8988T (cell line): ENCODE data around the gene BCL7B.
"Not testable (repeated sequence)": the region's sequence is repeated elsewhere in the genome, so short reads cannot be mapped to it uniquely, and the experiment has no call there.

Experiments
- DNase-seq: peaks from one replicate; pipeline ENCODE4 v3.0.0; 2011

The BCL7B gene

DNA sequence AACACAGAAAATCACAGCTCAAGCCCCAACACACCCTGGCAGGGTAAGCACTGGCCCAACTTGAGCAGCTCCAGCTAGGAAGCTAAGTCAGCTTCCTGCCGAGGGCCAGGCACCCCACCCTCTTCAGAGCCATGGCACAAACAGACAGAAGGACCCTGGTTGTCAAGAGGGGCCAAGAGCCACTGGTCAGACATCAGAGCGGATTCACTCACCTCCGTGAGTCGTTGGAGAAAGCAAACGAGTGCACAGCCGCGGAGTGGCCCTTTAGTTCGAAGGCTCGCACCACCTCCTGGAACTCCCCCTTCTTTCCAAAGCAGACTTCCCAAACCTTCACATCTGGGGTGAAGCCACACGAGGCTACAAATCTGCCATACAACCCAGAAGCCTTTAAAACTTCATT lies 13.5 kb upstream of the BCL7B start:
- no peak for DNase-seq

DNA sequence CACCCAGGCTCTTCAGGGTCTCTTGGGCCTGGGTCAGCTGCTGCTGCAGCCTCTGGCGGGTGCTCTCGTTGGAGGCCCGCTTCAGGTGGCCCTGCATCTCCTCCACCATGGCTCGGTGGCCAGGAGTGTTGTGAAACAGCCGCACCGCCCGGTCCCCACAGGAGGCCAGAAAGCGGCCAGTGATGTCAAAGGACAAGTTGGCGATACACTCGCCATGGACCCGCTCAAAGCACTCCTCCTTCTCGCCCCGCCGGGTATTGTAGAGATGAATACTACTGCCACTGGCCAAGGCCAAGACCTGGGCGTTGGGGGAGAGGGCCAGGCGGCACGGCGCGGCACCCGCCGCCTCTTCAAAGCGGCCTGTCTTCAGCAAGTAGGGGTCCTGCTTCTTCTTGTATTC lies 13.0 kb upstream of the BCL7B start:
- DNase-seq, result no peak

DNA sequence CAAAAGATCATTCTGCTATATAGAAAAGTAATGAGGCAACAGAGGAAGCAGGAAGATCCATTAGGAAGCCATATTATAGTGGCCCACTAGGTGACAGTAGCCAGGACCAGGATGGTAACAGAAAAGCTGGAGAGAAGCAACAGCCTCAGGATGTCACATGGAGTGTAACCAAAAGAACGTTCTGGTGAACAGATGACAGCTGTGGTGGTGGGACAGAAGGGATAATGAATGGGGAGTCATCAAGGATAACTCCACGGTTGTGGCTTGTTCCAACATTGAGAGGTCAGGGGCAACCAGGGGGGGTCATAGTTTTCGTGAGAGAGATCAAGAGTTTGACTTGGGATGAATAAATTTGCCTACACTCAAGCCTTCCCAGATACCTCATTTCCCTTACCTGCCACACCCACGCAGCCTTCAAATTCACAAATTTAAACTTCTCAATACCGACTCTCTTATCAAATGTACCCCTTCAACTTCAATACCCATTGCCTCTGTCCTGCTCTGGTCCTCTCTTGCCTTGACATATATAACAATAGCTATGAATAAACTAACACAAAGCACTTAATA lies 11.6 kb upstream of the BCL7B start:
- no peak for DNase-seq

DNA sequence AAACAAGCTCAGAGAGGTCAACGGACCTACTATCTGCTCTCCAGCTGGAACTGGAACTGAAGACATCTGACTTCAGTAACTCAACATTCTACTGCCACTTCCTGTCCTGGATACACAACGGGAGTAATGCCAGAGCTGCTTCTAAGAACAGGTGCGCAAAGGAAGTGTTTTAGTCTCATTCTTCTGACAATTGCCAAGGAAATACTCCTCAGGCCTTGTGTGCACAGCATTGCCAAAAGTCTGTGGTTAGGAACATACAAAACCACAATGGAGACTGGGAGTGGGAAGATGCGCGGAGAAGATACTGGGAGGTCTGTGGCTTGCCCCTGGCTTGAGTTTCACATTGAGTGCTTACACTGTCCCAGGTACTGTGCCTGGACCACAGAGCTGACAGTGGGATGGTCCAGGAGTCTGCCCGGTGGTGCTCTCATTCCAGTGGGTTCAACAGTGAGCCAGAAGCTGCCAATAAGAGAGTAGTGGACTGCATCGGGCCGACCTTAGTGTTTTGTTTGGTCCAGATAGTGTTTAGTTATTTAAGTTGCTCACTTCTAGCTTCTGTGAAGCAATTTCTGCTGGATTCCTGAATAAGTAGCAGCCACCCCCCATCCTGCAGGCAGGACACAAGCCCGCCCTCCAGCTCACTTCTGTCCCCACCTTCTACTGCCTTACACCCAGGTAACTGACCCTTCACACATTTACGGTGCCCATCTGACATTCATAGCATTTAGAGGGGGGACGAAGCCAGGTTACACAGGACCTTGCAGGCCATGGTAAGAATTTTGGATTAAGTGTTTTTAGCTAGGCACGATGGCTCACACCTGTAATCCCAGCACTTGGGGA lies 10.6 kb upstream of the BCL7B start:
- no peak for DNase-seq

DNA sequence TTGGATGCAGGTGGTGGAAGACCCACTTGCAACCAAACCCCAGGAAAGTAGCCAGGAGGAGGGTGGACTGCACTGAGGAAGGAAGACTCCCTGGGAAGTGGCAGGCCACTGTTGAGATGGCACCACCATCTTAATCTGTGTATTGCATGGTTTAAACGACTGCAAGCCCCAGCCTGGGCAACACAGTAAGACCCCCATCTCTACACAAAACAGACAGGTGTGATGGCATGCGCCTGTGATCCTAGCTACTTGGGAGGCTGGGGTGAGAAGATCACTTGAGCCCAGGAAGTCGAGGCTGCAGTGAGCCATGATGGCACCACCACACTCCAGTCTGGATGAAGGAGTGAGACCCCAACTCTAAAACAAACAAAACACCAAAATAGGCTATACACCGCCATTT lies 9.7 kb upstream of the BCL7B start:
- DNase-seq, result no peak

DNA sequence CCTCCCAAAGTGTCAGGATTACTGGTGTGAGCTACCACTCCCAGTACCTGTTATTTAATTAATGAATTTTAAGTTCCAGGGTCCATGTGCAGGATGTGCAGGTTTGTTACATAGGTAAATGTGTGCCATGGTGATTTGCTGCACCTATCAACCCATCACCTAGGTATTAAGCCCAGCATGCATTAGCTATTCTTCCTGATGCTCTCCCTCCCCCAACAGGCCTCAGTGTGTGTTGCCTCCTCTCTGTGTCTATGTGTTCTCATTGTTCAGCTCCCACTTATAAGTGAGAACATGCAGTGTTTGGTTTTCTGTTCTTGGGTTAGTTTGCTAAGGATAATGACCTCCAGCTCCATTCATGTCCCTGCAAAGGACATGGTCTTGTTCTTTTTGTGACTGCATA lies 8.9 kb upstream of the BCL7B start:
- not testable (repeated sequence) for DNase-seq

DNA sequence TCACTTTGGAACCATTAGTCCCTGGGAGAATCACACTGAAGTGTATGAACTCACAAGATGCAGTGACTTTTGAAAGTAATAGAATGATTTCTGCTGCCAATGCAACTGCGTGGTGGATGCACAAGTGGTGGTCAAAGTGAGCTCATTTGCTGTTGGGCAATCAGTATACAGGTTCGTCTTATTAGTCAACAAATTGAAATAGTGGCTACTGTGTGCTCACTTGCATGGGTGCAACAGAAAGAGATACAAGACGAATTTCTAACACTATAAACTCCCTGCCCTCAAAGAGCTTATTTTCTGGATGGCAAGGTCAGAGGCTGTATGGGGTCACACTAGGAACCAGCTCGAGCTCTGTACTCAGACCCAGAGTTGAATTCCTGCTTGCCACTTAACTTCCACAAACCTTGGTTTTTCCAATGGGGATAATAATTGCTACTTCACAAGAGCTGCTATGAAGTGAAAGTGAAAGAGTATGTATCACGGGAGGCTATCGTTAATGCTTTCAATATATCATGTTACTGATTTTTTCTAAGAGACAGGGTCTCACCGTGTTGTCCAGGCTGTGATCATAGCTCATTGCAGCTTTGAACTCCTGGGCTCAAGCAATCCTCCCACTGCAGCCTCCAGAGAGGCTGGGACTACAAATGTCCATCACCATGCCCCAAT lies 8.3 kb upstream of the BCL7B start:
- no peak for DNase-seq

DNA sequence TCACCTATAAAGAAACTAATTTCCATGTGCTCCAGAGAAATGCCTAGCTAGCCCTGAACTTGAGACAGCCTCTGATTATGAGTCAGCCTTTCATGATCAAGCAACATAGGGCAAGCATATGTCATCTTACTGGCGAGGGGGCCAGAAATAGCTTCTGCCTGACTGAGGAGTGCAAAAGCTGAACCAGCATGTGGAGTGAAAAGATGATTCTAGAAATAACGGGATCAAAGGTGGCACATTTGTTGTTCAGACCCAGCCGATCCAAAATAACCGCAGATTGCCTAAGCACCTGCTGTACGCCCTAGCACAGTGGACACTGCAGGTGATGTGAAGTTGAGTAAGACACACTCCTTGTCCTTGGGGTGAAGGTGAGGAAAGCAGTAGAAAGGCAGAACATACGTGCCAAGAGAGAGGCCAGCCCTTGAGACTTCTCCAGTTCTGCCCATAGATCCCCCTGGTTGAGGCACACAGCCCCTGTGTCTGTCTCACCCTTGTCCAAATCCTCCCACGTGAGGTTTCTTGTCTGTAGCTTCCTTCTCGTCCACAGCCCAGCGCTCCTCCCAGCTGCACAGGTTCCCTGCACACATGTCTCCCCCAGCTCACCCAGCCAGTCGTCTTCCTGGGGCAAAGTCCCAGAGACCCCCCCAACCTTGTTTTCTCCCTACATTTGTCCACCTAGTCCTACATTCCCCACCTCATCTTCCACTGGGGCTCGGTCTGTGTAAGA lies 2.8 kb upstream of the BCL7B start:
- no peak for DNase-seq

DNA sequence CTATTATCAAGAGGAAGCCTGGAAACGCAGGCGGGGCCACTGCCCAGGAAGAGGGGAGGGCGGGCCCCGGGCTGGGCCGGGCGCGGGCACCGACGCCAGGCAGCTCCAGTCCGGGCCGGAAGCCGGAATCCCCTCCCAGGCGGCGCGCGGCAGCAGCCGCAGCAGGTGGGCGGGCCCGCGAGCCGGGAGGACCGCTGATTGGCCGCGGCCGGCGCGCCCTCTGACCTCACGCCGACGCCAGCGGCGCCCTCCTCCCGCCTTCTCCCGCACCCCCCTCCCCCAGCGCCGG lies 438 bp downstream of the BCL7B start:
- DNase-seq, result peak; percentile 90

DNA sequence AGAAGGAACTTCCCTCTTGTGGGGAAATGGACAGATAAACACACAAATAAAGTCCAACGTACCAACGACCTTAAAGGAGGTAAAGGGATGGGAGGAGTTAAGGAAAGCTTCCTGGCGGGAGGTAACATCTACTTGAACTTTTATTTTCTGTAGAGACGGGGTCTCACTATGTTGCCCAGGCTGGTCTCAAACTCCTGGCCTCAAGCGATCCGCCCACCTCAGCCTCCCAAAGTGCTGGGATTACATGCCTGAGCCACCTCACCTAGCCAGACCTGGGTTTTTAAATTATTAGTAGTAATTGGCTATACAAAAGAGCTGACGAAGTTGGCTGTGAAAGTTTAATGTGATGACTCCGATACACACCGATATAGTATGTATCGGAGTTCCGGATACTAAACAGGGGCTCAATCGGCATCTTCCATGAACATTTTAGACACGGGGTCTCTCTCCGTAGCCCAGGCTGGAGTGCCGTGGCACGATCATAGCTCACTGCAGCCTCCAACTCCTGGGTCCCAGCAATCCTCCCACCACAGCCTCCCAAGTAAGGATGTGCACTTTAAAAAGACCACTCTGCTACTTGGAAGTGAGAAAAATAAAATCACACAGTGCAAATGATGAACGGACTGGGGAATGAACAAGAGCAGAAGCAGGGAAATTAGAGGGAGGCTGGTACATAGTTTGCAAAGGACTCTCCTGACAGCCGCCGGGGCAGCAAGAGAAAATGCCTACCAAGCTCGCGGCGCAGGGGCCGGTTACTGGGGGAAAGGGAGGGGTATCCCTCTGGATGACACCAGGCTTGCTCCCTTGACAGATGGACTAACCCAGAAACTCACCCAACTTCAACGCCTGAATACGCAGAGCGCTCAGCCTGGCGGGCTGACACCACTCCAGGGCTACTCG lies 1.0 kb downstream of the BCL7B start:
- no peak for DNase-seq

DNA sequence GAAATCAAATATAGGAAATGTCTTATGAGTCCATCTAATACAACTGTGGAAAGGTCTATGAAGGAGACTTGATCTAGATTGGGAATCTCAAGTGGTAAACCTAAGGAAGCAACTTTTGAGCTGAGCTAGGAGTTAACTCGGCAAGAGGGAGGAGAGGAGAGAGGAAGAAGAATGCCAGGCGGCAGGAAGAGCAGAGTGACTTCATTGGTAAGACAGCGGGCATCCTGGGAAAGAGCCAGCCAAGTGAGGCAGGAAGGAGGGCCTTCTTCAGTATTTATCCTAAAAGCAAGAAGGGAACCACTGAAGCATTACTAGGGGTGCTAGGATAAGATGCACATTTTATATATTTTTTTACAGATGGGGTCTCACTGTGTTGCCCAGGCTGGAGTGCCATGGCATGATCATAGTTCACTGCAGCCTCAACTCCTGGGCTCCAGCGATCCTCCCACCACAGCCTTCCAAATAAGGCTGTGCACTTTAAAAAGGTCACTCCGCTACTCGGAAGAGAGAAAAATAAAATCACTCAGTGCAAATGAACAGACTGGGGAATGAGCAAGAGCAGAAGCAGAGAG lies 2.0 kb downstream of the BCL7B start:
- DNase-seq, result no peak

DNA sequence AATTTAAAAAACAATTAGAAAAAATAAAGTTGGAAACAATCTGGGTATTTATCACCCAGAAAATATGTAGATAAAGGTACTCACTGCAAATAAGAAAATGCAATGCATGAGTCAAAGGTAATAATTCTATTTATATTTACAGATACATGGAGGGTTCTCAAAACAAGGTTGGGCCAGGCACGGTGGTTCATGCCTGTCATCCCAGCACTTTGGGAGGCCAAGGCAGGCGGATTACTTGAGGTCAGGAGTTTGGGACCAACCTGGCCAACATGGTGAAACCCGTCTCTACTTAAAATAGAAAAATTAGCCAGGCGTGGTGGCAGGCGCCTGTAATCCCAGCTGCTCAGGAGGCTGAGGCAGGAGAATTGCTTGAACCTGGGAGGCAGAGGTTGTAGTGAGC lies 7.4 kb downstream of the BCL7B start:
- not testable (repeated sequence) for DNase-seq

DNA sequence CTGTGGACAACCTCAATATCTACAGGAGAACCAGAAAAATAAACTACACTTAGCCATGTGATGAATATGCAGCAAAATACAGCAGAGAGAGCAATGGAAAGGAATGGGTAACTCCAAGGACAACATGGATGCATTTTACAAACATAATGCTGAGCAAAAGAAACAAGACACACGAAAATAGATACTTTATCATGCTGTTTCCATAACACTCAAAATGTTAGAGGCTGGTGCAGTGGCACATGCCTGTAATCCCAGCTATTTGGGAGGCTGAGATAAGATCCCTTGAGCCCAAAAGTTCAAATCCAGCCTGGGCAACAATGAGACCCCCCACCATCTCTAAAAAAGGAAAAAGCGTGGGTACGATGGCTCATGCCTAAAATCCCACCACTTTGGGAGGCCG lies 8.3 kb downstream of the BCL7B start:
- no peak for DNase-seq

DNA sequence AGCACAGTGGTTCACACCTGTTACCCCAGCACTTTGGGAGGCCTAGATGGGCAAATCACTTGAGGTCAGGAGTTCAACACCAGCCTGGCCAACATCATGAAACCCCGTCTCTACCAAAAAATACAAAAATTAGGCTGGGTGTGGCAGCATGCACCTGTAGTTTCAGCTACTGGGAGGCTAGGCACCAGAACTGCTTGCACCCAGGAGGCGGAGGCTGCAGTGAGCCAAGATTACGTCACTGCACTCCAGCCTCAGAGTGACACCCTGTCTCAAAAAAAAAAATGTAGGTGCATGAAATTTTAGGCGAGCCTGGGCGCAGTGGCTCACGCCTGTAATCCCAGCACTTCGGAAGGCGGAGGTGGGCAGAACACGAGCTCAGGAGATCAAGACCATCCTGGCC lies 9.6 kb downstream of the BCL7B start:
- no peak for DNase-seq

DNA sequence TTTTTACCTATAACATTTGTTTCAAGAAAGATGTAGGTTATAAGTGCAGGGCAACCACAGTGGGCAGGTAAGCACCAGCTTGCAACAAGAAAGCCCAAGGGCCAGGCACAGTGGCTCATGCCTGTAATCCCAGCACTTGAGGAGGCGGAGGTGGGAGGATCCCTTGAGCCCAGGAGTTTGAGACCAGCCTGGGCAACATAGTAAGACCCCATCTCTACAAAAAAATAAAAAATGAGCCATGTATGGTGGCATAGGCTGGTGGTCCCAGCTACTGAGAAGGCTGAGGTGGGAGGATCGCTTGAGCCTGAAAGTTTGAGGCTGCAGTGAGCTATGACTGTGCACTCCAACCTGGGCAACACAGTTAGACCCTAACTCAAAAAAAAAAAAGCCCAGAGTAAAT lies 12.8 kb downstream of the BCL7B start:
- no peak for DNase-seq

DNA sequence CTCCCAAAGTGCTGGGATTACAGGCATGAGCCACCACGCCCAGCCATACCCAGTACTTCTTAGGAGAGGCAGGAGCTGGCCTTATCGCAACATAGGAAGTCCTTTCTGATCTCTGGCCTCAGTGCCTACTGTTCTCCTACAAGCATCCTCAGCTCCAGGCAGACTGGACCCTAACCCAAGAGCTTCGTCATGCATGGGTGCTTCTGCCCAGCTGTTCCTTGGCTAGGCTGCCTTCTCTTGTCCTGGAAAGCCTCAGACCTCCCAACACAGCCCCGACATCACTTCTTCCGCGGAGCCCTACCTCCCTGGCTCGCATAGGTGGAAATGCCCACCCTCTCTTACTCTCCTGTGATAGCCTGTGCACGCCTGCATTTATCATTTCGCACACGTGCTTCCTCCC lies 15.8 kb downstream of the BCL7B start:
- DNase-seq, result no peak

DNA sequence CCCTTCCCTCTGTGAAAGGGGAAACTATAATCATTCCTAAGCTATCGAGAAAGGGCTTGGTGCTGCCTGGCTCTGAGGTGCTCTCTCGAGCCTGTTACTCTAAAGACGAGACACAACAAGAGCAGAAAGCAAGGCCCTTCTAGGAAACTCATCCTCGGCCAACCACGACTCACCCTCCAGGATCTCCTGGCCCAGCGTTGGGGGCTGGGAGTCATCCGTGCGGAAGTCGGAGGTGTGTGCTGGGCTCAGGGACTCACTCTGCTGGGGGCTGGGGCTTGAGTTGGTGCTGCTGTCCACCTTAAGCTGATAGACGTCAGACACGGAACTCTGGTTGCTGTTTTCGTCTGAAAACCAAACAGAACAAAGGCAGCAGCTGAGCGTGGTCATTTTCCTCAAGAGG lies 17.8 kb downstream of the BCL7B start:
- DNase-seq, result no peak

DNA sequence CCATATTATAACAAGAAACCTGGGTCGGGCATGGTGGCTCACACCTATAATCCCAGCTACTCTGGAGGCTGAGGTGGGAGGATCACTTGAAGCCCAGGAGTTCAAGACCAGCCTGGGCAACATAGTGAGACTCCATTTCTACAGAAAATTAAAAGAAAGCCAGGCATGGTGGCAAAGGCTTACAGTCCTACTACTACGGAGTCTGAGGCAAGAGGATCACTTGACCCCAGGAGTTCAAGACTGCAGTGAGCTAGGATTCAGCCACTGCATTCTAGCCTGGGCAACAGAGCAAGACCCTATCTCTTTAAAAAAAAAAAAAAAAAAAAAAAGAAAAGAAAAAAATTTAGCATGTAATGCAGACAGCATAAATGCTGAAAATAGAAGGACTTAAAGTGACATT lies 19.0 kb downstream of the BCL7B start:
- DNase-seq, result not testable (repeated sequence)

DNA sequence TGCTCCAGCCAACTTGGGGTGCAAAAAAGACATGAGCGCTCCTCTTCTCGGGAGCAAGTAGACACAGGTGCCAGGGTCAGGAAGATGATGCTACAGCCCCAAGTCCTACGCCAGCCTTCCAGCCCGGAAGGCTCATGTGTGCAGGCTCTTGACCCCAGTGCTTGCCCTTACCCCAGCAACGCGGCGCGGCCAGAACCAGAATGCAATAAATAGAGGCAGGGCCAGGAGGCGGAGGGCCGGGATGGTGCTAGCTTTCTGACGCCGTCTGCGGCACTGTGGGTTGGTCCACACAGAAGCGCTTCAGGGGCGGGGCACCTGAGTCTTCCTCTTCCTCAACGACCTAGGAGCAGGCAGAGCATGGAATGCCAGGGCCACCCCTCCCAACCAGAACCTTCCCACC lies 20.4 kb downstream of the BCL7B start:
- no peak for DNase-seq

DNA sequence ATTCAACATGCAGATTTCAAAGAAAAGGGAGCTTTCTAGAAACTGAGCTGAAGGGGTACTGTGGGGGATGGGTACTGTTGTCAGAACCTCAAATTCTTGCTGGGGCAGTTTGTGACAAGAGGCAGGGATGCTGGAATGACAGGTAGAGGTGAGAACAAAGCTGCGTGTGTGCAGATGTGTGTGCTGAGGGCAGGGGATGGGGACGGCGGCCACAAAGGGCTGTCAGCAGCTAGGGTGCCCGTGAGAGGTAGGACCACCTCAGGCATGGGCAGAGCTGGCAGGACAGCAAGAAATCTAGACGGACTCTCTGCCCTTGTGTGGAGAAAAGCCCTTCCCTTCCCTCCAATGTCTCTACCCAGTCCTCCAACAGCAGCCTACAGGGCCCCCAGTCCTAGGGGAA lies 21.0 kb downstream of the BCL7B start:
- no peak for DNase-seq

DNA sequence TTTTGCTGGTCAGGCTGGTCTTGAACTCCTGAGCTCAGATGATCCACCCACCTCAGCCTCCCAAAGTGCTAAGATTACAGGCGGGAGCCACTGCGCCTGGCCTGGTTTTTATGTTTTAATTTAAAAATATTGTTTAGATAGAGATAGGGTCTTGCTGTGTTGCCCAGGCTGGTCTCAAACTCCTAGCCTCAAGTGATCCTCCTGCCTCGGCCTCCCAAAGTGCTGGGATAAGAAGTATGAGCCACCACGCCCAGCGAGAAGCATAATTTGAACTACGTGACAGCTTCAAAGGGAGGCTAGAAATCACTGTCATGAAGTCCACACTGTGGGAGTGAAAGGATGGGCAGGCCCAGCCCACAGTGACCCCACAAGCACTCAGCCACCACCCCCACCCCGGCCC lies 21.6 kb downstream of the BCL7B start:
- DNase-seq, result not testable (repeated sequence)

DNA sequence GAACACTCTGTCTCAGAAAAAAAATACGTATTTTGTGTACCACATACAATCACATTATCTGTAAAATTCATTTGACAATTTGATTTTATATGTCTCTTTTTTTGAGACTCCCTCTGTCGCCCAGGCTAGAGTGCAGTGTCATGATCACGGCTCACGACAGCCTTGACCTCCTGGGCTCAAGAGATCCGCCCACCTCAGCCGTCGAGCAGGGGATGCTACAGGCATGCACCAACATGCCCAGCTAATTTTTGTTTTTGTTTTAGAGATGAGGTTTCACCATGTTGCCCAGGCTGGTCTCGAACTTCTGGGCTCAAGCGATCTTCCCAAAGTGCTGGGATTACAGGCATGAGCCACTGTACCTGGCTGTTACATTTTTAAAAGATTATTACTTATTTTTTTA lies 23.7 kb downstream of the BCL7B start:
- DNase-seq, result no peak

DNA sequence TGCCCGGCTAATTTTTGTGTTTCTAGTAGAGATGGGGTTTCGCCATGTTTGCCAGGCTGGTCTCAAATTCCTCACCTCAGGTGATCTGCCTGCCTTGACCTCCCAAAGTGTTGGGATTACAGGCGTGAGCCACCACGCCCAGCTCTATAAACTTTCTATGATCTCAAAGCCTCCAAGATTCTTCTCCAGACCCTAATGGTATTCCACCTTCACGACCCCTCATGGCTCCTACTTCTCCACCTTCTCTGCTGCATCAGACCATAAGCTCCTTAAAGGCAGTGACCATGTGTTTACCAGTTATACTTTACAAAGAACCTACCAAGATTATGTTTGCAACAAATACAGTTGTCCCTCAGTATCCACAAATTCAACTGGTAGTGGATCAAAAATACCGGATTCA lies 25.3 kb downstream of the BCL7B start:
- DNase-seq, result no peak
